PC-3 (cell line): Measurements from ENCODE around the gene NFATC2.
"Not testable (repeated sequence)": the region's sequence is repeated elsewhere in the genome, so short reads cannot be mapped to it uniquely, and the experiment has no call there.

Source experiments
- CTCF ChIP-seq: fragments of 300-600 bp; sonication (generic); conservative IDR thresholded peaks from 2 replicates; pipeline ENCODE4 v1.5.1; 2017; ENCODE audit warnings: antibody characterized with exemption, low read depth, mild to moderate bottlenecking, low read length
- EZH2 ChIP-seq: fragments of 300-600 bp; sonication (generic); IDR thresholded peaks from one replicate; pipeline ENCODE4 v1.6.1; 2017; ENCODE audit warnings: antibody characterized with exemption, mild to moderate bottlenecking, low read length; ENCODE audit not compliant: unreplicated experiment
- EZH2phosphoT487 ChIP-seq: fragments of 300-600 bp; sonication (generic); IDR thresholded peaks from 2 replicates; pipeline ENCODE4 v1.6.1; 2018; ENCODE audit warnings: mild to moderate bottlenecking, antibody characterized with exemption, low read length, borderline replicate concordance

- not testable (repeated sequence) for TF ChIP-seq EZH2, CTCF, EZH2phosphoT487
Measured at GRCh38 chr20:51540074-51540473, 2.4 kb downstream of the NFATC2 start.
